Renal pelvis (tissue), 12 donors: ENCODE results near the gene LCE4A. TPM values are rescaled to one million over a fixed set of nuclear protein-coding genes. Genes with fewer than 3 reads are reported as not detected.
"Not testable (repeated sequence)": the region's sequence is repeated elsewhere in the genome, so short reads cannot be mapped to it uniquely, and the experiment has no call there.

Experiments
- DNase-seq: peaks from one replicate; pipeline ENCODE4 v3.0.0-alpha.2; 2013
- long read RNA-seq, 16 experiments: transcript quantifications; one replicate each; lab custom pipeline, GENCODE V29; 2026
- polyA plus RNA-seq, 3 donors: library from polyadenylated mRNA; unstranded; fragments of 120-200 nt; gene quantifications; one replicate each; pipeline ENCODE4 v1.2.1, GENCODE V29; 2013; ENCODE audit not compliant: insufficient read length in 3 of 3

The LCE4A gene, protein sequence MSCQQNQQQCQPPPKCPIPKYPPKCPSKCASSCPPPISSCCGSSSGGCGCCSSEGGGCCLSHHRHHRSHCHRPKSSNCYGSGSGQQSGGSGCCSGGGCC
- polyA plus RNA-seq: not detected
- long read RNA-seq, donor 1: 0 reads
- long read RNA-seq, donor 2: 0 reads
- long read RNA-seq, donor 3: 0 reads
- long read RNA-seq, donor 4: 0 reads
- long read RNA-seq, donor 5: 0 reads
- long read RNA-seq, donor 6: 0 reads
- long read RNA-seq, donor 7: 0 reads
- long read RNA-seq, donor 8: 0 reads
- long read RNA-seq, donor 9: 0 reads
- long read RNA-seq, donor 10: 0 reads
- long read RNA-seq, donor 11: 0 reads
- long read RNA-seq, donor 12: 0 reads
- long read RNA-seq, donor 13: 0 reads
- long read RNA-seq, donor 14: 0 reads
- long read RNA-seq, donor 15: 0 reads
- long read RNA-seq, donor 16: 0 reads

DNA sequence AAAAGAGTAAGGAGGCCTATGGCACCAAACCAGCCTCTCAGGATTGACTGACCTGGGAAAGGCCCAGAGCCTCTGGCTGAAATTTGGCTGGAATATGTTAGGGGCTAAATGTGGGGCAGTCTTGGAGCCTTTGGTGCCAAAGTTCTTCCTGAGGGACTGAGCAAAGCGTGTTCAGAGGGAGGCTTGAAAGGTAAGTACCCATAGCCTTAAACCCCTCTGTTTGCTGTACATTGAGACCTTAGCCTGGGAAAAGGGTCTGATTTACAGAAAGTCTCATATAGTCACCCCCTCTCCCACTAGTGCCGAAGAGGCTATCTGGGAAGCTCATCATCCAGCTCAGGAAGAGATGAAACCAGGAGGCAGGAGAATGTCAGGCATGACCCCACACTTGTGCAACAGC is at the start of gene LCE4A:
Gene LCE4A (plus strand): TSS at position 301 of the 400 bp plus-strand sequence. CDS start 916 bp downstream, outside the sequence.
- no peak for DNase-seq

- no peak for DNase-seq
These were observed 49.3 kb upstream of the LCE4A start for GRCh38 chr1:152658649-152659048.

GRCh38 chr1:152663098-152663497 is 44.9 kb upstream of the LCE4A start, which contains the start of gene LCE2D:
Gene LCE2D, plus strand, starts transcription at chr1:152663380. Its CDS starts 726 bp downstream, at chr1:152664106.
- no peak for DNase-seq

GRCh38 chr1:152666171-152666570 is 41.8 kb upstream of the LCE4A start:
- not testable (repeated sequence) for DNase-seq

- DNase-seq: no peak
These were observed 40.3 kb upstream of the LCE4A start for GRCh38 chr1:152667648-152668047.

DNA sequence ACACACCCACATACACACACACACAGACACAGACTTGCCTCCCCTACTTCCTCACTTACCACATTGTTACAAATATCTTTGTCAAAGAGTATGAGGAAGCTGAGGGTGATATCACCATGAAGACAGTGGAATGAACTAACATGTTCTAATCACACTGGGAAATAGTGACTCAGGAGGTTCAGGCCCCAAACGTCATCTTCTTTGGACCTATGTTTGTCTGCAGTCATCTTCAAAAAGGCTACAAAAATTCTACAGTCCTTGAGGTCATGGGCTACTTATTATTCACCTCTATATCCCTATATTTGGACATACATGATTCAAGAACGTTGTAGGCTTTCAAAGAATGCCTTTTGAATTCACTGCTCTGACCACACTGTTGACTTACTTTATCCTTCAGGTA is 34.9 kb upstream of the LCE4A start:
- DNase-seq: no peak

DNA sequence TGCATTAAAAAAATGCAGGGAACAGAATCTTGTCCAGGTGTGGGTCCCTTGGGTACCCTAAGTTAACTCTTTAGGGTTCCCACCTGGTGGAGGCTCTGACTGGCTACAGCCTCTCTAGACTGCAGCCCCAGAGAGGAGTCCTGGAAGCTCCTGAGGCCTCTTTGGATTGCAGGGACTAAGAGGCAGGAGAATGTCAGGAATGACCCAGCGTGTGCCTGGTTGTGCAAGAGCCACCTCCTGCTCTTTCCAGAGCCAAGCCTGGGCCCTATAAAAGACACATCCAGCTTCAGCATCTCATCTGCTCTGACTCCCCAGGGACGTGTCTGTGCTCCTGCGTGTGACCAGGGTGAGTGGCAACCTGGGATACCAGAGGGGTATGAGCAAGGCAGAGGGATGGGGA is 33.0 kb upstream of the LCE4A start, which contains the start of gene LCE2C:
Gene LCE2C (plus strand): TSS at position 297 of the 400 bp plus-strand sequence. CDS start 737 bp downstream, outside the sequence.
- not testable (repeated sequence) for DNase-seq

- no peak for DNase-seq
These were observed 28.5 kb upstream of the LCE4A start for GRCh38 chr1:152679459-152679858.

GRCh38 chr1:152681616-152682015 is 26.3 kb upstream of the LCE4A start:
- no peak for DNase-seq

DNA sequence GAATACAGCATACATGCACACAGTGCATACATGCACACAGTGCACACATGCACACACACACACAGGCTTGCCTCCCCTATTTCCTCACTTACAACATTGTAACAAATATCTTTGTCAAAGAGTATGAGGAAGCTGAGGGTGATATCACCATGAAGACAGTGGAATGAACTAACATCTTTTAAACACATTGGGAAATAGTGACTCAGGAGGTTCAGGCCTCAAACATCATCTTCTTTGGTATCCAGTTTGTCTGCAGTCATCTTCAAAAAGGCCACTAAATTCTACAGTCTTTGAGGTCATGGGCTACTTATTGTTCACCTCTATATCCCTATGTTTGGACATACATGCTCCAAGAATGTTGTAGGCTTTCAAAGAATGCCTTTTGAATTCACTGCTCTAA is 24.1 kb upstream of the LCE4A start:
- DNase-seq: no peak

- not testable (repeated sequence) for DNase-seq
These were observed 22.1 kb upstream of the LCE4A start, which contains the start of gene LCE2B for GRCh38 chr1:152685823-152686222. Gene LCE2B, plus strand, starts transcription at chr1:152686123. Its CDS starts 721 bp downstream, at chr1:152686844.

GRCh38 chr1:152697701-152698600 is 10.0 kb upstream of the LCE4A start, which contains the start of gene LCE2A:
Gene LCE2A, plus strand, starts transcription at chr1:152698345. Its CDS starts 557 bp downstream, at chr1:152698902.
- DNase-seq: no peak

- no peak for DNase-seq
These were observed 8.2 kb upstream of the LCE4A start for GRCh38 chr1:152699746-152700145.

DNA sequence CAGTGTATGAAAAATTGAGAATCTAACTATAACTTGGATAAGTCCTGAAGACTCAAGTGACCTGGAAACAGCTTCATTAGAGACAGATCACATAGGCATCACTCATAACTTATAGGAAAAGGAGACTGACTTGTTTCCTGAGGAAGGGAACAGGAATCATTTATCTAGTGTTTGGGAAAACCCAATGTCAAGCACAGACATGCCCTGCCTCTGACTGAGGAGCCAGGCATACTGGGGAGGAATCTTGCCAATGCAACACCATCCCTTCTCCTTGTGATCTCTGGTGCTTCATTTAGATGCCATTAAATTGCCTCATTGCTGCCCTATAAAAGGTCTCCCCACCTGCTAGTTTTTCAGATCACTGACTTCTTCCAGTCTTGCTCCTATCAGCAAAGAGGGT is 10.3 kb downstream of the LCE4A start:
- DNase-seq: no peak

GRCh38 chr1:152725261-152725660 is 17.3 kb downstream of the LCE4A start:
- DNase-seq: no peak

DNA sequence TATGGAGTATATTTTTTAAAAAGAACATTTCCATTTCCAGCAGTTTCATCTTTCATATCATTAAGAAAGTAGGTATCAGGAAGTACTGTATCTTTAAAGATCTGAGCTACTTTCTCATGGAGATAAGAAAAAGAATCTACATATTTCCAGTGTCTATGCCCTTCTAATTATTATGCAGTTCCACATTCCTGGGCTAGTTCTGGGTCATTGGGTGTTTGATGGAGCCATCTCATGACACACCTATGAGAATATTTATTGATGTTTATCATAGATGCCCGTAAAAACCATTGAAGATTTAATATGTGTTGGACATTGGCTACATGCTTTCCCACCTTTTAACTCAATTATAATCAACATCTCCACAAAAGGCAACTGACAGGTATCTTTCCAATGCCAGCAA is 21.0 kb downstream of the LCE4A start:
- no peak for DNase-seq

DNA sequence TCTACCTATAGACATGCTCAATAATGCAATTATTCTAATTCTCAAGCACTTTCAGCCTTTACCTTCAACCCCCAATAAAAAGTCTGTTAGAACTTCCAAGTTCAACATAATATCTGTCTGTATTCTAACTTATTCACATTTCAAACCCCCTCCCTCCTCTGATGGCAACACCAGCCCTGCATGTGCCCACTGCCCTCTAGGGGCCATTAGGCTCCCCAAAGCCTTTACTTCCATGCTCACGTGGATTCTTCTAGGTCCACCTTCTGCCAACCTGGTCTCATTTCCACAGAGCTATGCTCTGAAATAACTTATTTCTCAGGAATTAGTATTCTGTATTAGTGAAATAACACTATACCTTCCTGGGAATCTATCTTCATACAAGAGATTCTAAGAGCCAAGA is 27.7 kb downstream of the LCE4A start:
- DNase-seq: no peak

DNA sequence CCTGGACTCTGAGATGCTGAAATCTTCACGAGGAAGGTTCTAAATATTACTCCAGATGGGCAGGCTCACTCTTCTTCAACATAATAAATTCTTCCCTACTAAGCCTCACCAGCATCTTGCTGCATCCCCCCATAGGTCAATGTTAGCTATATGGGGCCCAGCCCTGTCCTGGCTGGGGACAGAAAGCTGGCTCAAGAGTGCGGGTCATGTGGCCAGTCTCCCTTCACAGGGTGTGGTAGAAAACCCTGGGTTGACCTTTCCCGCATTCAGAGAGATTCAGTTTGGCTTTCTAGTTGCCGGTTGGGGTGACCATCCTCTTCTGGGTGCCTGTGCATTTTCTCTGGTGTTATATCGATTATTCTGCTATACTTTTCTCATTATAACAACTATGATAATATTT is 30.0 kb downstream of the LCE4A start:
- DNase-seq: no peak

DNA sequence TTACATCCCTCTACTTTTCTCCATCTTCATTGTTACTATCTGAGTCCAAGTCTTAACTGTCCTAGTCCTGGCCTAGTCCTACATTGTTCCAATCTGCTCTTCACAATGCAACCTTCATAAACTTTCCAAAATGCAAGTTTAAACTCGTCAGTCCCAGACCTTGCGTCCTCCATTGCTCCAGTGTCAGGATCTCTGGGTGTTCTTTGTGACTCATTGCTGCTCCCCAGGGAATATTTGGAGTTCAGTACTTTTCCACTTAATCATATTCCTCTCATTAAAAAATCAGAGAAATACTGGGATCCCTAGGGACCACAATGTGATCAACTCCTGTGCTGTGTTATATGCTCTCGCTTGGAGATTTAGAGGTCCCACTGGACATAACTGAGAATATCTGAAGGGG is 31.9 kb downstream of the LCE4A start:
- no peak for DNase-seq

- DNase-seq: no peak
These were observed 33.7 kb downstream of the LCE4A start for GRCh38 chr1:152741656-152742055.

DNA sequence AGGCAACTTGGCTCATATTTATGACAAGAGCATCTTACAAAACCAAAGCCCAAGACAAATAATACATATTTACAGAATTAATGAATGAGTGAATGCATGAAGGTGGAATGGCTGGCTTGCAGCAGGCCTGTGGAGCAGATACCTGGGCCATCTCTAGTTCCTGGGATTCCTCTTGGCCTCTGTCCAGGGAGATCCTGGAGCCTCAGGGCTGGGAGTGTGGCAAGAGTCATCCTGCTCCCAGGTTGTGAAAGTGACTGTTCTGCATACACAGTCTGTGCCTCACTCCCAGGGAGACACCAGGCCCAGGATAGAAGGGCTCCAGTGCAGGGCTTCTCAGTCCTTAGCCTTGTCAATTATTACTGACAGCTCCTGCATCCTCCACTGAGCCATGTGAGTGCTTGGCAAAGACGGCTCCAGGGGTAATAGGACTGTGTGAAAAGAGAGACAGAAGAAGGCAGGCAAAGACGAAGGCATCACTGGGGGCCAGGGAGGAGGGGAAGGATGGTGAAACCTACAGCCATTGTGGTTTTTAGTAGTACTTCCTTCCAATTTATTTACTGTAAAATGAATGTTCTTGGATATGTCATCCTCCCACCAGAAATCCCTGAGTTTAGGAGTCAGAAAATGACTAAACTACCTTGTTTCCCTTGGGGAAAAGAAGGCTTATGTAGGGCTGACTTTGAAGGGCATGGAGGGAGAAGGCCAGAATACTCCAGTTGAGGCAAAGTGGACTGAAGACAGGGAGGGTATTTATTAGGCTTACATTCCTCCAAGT is 35.6 kb downstream of the LCE4A start:
- no peak for DNase-seq
